ENCODE data around the gene DIPK1C.

- TF ChIP-seq, protein P1, sequence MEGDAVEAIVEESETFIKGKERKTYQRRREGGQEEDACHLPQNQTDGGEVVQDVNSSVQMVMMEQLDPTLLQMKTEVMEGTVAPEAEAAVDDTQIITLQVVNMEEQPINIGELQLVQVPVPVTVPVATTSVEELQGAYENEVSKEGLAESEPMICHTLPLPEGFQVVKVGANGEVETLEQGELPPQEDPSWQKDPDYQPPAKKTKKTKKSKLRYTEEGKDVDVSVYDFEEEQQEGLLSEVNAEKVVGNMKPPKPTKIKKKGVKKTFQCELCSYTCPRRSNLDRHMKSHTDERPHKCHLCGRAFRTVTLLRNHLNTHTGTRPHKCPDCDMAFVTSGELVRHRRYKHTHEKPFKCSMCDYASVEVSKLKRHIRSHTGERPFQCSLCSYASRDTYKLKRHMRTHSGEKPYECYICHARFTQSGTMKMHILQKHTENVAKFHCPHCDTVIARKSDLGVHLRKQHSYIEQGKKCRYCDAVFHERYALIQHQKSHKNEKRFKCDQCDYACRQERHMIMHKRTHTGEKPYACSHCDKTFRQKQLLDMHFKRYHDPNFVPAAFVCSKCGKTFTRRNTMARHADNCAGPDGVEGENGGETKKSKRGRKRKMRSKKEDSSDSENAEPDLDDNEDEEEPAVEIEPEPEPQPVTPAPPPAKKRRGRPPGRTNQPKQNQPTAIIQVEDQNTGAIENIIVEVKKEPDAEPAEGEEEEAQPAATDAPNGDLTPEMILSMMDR (IDR thresholded peaks at IDR 0.05; ENCODE audit: insufficient read depth, low read length), result no peak
- TF ChIP-seq, protein P2, sequence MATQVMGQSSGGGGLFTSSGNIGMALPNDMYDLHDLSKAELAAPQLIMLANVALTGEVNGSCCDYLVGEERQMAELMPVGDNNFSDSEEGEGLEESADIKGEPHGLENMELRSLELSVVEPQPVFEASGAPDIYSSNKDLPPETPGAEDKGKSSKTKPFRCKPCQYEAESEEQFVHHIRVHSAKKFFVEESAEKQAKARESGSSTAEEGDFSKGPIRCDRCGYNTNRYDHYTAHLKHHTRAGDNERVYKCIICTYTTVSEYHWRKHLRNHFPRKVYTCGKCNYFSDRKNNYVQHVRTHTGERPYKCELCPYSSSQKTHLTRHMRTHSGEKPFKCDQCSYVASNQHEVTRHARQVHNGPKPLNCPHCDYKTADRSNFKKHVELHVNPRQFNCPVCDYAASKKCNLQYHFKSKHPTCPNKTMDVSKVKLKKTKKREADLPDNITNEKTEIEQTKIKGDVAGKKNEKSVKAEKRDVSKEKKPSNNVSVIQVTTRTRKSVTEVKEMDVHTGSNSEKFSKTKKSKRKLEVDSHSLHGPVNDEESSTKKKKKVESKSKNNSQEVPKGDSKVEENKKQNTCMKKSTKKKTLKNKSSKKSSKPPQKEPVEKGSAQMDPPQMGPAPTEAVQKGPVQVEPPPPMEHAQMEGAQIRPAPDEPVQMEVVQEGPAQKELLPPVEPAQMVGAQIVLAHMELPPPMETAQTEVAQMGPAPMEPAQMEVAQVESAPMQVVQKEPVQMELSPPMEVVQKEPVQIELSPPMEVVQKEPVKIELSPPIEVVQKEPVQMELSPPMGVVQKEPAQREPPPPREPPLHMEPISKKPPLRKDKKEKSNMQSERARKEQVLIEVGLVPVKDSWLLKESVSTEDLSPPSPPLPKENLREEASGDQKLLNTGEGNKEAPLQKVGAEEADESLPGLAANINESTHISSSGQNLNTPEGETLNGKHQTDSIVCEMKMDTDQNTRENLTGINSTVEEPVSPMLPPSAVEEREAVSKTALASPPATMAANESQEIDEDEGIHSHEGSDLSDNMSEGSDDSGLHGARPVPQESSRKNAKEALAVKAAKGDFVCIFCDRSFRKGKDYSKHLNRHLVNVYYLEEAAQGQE (IDR thresholded peaks at IDR 0.05; ENCODE audit: insufficient replicate concordance, low read depth), result no peak
- TF ChIP-seq POLR2AphosphoS5 (IDR thresholded peaks at IDR 0.05; ENCODE audit: low read depth) (no peak), SPI1 (IDR thresholded peaks at IDR 0.05; ENCODE audit: borderline replicate concordance, low read depth) (no peak), GABPA (IDR thresholded peaks at IDR 0.05; ENCODE audit: low read depth) (no peak)
Measured at GRCh38 chr18:74488354-74488753, 31.2 kb upstream of the DIPK1C start.

Data from HL-60 (cell line).